Tibial artery (tissue), 4 donors: ENCODE data around the gene RNF4.
"Not testable (repeated sequence)": the region's sequence is repeated elsewhere in the genome, so short reads cannot be mapped to it uniquely, and the experiment has no call there.

Experiments used
- DNase-seq, 2 donors: peaks; one replicate each; pipeline ENCODE4 v3.0.0-alpha.2; 2019
- H3K27ac ChIP-seq, 2 donors: fragments of 200-600 bp; sonication (generic) in 1 of 2; 1 replicate in 1 of 2; 2 replicates in 1 of 2; pipeline ENCODE4 v1.5.1; 2018 to 2019; ENCODE audit warnings: mild to moderate bottlenecking in 1 of 2
- H3K27me3 ChIP-seq, 2 donors: fragments of 200-600 bp; sonication (generic) in 1 of 2; one replicate each; pipeline versions ENCODE4 v1.5.1 to v1.6.0; 2016 to 2019
- H3K36me3 ChIP-seq, 3 donors: fragments of 200-600 bp; sonication (generic) in 2 of 3; one replicate each; pipeline ENCODE4 v1.5.1; 2016 to 2019; ENCODE audit warnings: mild to moderate bottlenecking in 2 of 3
- H3K4me1 ChIP-seq, 4 donors: fragments of 200-600 bp; sonication (generic) in 2 of 4; 1 replicate in 3 of 4; 2 replicates in 1 of 4; pipeline ENCODE4 v1.5.1; 2016 to 2019
- H3K4me3 ChIP-seq, 2 donors: fragments of 200-600 bp; sonication (generic) in 1 of 2; 1 replicate in 1 of 2; 2 replicates in 1 of 2; pipeline ENCODE4 v1.5.1; 2018 to 2019; ENCODE audit warnings: mild to moderate bottlenecking in 2 of 2
- H3K9me3 ChIP-seq, 3 donors: fragments of 200-600 bp; sonication (generic) in 1 of 3; one replicate each; pipeline ENCODE4 v1.5.1; 2016 to 2019
- CTCF ChIP-seq, 2 experiments: fragments of 200-600 bp in 1 of 2; fragments of 450-650 bp in 1 of 2; IDR thresholded peaks; one replicate each; pipeline ENCODE4 v1.5.1; 2017 to 2019; ENCODE audit warnings: antibody characterized with exemption in 2 of 2, mild to moderate bottlenecking in 1 of 2, moderate library complexity in 1 of 2
- intact Hi-C: fragments of 100-400 bp; cut with DNase I; formaldehyde crosslinking; loops from one replicate; pipeline ENCODE4 v1.15.0; 2023; ENCODE audit warnings: low total_unique reads

The RNF4 gene

GRCh38 chr4:2428496-2429213 lies 40.3 kb upstream of the RNF4 start:
- Histone ChIP-seq H3K4me3 (no peak overlapping the region), H3K4me1 (peaks cover 0 to 2% (median 0%) of the 10 kb centered on the region in 4 donors), H3K27ac (no peak overlapping the region), H3K9me3 (no peaks in the 10 kb centered on the region), H3K36me3 (no peaks in the 10 kb centered on the region), H3K27me3 (peaks cover 0 to 57% of the 10 kb centered on the region in 2 donors)
- TF ChIP-seq CTCF (IDR thresholded peaks at IDR 0.05) = no peak
- intact Hi-C loops = no loop called here
- peak in 1 of 2 donors; percentile 48 for DNase-seq

GRCh38 chr4:2429945-2430757 lies 38.8 kb upstream of the RNF4 start:
- H3K36me3 ChIP-seq, H3K9me3 ChIP-seq, H3K4me1 ChIP-seq, intact Hi-C loops, DNase-seq, H3K4me3 ChIP-seq, H3K27ac ChIP-seq: not testable (repeated sequence)
- H3K27me3 ChIP-seq = peaks cover 0 to 48% of the 10 kb centered on the region in 2 donors

- H3K36me3 ChIP-seq = no peaks in the 10 kb centered on the region
- no peak for TF ChIP-seq CTCF (IDR thresholded peaks at IDR 0.05)
- no peak overlapping the region for H3K4me3 ChIP-seq
- intact Hi-C loops = no loop called here
- H3K4me1 ChIP-seq = peaks cover 0 to 3% (median 0%) of the 10 kb centered on the region in 4 donors
- DNase-seq = no peak
- H3K9me3 ChIP-seq = no peaks in the 10 kb centered on the region
- peaks cover 0 to 29% of the 10 kb centered on the region in 2 donors for H3K27me3 ChIP-seq
- no peak overlapping the region for H3K27ac ChIP-seq
These were observed 36.9 kb upstream of the RNF4 start for GRCh38 chr4:2432004-2432403.

- no peak for TF ChIP-seq CTCF (IDR thresholded peaks at IDR 0.05)
- no peaks in the 10 kb centered on the region for H3K36me3 ChIP-seq
- no peak overlapping the region for H3K4me3 ChIP-seq
- H3K4me1 ChIP-seq = peaks cover 0 to 3% (median 0%) of the 10 kb centered on the region in 4 donors
- DNase-seq = peak in 1 of 2 donors; percentile 57
- intact Hi-C loops = no loop called here
- H3K9me3 ChIP-seq = no peaks in the 10 kb centered on the region
- H3K27ac ChIP-seq = no peak overlapping the region
- peaks cover 0 to 18% of the 10 kb centered on the region in 2 donors for H3K27me3 ChIP-seq
These were observed 35.8 kb upstream of the RNF4 start for GRCh38 chr4:2432991-2433530.

GRCh38 chr4:2433609-2434350 lies 35.1 kb upstream of the RNF4 start:
- no peak overlapping the region for H3K4me3 ChIP-seq
- no peak overlapping the region for H3K27ac ChIP-seq
- TF ChIP-seq CTCF (IDR thresholded peaks at IDR 0.05) = no peak
- DNase-seq = peak in 1 of 2 donors; percentile 39
- no peaks in the 10 kb centered on the region for H3K9me3 ChIP-seq
- H3K36me3 ChIP-seq = no peaks in the 10 kb centered on the region
- peaks cover 0 to 3% (median 0%) of the 10 kb centered on the region in 4 donors for H3K4me1 ChIP-seq
- peaks cover 0 to 17% of the 10 kb centered on the region in 2 donors for H3K27me3 ChIP-seq
- intact Hi-C loops = no loop called here
